Stimulated activated naive CD4-positive, alpha-beta T cell (primary cell): Measurements from ENCODE around the gene VMAC.
"Not testable (repeated sequence)": the region's sequence is repeated elsewhere in the genome, so short reads cannot be mapped to it uniquely, and the experiment has no call there.

ENCODE experiments used
- DNase-seq, 6 experiments: peaks; one replicate each; lab custom pipeline; 2025; lab: John Stamatoyannopoulos, UW

VMAC gene

DNA sequence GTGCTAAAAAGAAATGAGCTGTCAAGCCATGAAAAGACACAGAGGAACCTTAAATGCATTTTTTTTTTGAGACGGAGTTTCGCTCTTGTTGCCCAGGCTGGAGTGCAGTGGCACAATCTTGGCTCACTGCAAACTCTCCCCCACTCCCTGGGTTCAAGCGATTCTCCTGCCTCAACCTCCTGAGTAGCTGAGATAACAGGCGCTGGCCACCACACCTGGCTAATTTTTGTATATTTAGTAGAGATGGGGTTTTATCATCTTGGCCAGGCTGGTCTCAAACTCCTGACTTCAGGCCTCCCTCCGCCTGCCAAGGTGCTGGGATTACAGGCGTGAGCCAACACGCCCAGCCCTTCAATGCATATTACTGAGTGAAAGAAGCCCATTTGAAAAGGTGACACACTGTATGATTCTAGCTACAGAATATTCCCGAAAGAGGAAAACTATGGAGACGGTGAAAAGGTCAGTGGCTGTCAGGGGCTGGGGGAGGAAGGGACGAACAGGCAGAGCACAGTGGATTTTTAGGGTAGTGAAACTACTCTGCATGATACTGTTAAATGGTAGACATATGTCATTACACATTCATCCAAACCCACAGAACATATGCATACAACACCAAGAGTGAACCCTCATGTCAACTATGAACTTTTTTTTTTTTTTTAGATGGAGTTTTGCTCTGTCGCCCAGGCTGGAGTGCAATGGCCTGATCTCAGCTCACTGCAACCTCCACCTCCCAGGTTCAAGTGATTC, 20.4 kb upstream of the VMAC start:
- DNase-seq = not testable (repeated sequence)

DNA sequence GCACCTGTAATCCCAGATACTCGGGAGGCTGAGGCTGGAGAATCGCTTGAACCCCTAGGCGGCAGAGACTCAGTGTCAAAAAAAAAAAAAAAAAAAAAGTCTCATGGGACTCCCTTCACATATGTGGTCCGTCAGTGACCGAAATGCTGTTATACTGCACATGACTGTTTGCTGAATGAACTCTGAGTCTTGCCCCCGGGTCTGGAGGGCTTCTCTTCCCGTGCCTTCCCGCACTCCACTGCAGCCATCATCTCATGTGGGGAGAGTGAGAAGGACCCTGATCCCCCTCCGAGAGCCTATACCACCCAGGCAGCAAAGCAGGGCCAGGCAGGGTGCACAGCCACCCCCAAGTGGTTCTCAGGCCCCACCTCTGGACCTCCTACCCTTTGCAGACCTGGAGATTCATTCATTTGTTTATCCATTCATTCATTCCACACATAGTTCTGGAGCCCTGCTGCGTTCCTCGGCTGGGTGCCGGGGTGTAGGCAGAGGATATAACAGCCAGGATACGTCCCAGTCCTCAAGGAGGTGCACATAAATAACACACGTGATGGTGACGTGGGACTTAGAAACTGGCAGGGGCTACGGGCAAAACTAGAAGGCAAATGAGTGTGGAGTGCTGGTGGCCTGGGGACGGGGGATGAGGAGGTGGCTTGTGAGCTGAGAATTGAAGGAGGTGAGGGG, 15.2 kb upstream of the VMAC start:
- DNase-seq = no peak

DNA sequence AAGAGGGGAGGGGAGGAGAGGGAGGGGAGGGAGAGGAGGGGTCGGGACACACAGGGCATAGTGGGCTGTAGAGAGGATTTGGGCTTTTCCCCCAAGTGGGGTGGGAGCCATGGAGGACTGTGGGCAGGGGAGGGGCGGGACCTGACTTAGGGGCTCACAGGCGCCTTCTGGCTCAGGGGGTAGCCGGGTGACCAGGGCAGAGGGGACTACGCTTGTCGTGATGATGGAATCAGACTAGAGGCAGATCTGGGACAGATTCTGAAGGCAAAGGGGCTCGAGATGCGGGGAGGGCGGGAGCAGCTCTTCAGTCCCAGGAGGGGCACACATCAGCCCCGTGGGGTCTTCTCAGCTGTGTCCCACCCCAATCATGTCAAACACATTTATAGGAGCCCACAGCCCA, 14.6 kb upstream of the VMAC start:
- no peak for DNase-seq

DNA sequence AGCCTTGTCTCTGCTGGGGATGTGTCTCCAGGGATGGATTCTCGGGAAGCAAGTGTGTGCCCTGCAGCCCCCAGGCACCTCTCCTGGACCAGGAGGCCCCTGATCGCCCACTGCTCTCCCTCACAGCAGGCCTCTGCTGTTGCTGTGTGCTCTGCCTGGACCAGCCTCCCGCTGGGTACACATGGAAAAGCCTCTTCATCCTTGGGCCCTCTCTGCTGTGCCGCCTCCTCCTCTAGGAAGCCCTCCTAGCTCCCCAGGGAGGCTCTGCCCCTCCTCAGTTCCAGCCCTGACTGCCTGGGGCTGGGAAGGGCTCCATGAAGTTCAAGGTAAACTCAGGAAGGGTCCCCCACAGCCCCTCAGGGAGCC, 13.1 kb upstream of the VMAC start:
- no peak for DNase-seq

- DNase-seq = no peak
Measured at GRCh38 chr19:5891938-5892771, 12.5 kb upstream of the VMAC start.

- DNase-seq = no peak
Measured at GRCh38 chr19:5892772-5893275, 11.8 kb upstream of the VMAC start.

GRCh38 chr19:5893296-5893903, 11.3 kb upstream of the VMAC start:
- DNase-seq = no peak

GRCh38 chr19:5893907-5894703, 10.6 kb upstream of the VMAC start:
- no peak for DNase-seq

DNA sequence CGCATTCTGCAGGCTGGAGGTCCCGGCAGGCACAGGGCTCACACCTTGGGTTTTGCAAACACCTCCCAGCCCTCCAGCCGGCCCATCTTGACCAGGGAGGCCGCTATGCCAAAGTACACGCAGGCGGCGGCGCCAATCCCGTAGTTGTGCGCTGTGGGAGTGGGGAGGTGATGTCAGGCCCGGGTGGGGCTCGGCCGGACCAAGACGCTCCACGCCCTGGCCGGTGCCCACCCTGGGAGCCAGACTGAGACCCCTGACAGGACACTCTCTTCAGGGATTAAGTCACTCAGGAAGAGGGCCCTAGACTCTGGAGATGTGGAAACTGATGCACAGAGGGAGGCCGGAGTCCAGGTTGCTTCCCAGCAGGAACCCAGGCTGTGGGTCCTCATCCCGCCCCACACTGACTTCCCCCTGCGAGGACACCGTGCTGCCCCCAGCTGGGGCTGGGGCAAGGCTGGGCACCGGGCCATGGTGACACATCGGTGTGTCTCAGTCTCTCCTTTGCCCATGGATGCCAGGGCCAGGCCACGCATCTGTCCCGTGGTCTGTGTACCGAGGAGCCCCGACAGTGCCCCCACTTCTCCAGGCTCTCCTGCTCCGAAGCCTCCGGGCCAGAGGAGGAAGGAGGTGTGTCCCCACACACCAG, 9.8 kb upstream of the VMAC start:
- DNase-seq = no peak

DNA sequence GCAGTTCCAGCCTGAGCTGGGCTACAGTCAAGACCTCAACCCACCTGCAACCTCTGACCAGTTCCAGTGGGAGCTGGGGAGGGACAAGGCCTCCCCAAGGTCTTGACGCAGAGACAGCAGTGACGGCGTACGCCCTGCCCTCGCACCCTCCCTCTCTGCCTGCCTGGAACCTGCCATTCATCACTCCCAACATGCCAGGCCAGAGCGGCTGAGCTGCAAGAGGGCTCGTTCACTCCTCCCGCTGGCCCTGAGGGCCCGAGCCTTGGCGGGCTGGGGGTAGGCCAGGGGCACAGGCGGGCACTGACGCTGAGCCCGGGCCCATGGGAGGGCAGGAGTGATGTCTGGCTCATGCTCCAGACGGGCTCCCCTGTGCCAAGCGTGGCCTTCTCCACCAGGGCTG, 9.3 kb upstream of the VMAC start:
- DNase-seq = no peak

GRCh38 chr19:5895890-5896289, 8.8 kb upstream of the VMAC start:
- DNase-seq = no peak

DNA sequence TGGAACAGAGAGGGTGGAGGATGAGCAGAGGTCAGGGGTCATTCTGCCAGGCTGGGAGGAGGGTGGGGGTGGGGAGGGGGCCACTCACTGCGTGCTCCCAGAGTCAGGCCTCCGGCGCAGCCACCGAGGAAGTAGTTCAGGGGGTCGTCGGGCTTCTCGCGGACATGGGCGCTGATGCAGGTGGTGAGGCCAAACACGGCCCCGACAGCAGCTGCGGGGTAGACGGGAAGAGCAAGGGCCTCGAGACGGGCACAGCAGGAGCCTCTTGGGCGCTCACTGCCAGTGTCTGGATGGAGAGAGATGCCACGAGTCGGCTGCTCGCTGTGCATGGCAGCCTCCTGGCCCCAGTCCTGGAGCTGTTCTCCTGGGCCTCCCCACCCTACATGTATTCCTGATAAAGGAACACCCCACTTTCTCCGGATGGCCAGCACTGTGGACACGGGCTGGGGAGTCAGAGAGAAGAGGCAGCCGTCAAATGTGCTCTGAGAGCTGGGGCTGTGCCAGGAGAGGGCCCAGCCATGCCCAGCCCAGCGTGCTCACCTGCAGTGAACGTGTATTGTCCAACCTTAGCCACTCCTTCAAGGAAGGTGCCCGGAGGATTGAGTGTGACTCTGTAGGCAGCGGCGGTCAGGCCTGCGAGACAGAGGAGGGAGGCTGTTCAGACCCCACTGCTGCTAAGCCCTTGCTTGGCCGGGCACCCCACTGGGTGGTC, 8.2 kb upstream of the VMAC start:
- DNase-seq = no peak

- DNase-seq = no peak
Measured at GRCh38 chr19:5897189-5897969, 7.3 kb upstream of the VMAC start.

GRCh38 chr19:5899728-5900526, 4.7 kb upstream of the VMAC start:
- no peak for DNase-seq

DNA sequence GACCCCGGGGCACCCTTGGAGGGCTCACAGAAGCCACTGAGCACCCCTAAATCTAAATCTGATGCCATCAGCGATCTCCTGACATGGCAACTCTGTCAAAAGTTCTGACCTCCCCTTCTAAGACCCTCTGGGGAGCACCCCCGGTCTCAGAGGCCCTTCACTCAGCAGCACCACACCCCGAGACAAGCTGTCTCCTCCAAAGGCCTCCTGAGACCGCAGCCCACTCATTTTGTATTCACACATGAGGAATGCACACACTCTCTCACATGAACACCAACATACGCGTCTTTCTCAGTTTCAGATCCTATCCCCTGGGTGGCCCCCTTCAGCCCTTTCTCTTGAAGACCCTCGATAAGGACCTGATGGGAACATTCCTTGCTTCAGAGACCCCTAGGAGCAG, 3.7 kb upstream of the VMAC start:
- no peak for DNase-seq

GRCh38 chr19:5903056-5903623, 1.5 kb upstream of the VMAC start:
- no peak for DNase-seq

DNA sequence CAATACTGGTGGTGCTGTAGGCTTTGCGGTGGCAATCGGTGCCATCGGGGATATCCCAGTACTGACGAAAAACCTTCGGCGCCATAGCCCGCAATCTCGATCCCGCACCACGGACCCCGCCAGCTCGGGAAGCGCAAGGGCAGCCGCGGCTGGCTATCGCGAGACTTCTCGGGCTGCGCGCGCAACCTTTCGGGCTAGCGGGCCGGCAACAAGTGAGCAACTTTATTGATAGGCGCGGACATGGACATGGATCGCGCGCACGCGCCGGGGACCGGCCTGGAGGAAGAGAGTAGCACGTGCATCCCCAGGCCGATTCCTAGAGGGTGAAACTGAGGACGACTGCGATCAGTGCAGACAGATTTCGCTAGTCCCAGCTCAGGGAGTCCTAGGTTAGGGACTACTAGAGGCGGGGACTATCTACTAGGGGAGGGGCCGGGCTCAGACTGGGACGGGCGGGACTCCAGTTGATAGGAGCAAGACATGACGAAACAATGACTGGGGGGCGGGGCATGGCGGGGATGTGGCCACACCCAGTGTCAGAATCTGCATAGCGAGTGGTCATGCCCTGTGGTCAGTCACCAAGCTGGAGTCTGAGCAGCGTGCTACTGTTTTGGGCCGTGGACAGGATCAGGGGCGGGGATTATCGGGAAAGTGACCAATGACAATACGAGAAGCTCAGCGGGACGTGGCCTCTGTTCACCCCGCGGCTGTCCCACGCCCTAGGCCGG, 884 bp upstream of the VMAC start, which contains the start of gene NDUFA11:
Gene NDUFA11, minus strand, starts transcription at position 167 of the 728 bp plus-strand sequence. Its CDS starts 82 bp downstream, at position 85.
- peak; percentile 98 to 100 (median 100) for DNase-seq
